Progenitor cell of endocrine pancreas (in vitro differentiated cells): ENCODE measurements around the gene NYAP2. TPM values are rescaled to one million over a fixed set of nuclear protein-coding genes. Genes with fewer than 3 reads are reported as not detected.

Experiments
- DNase-seq: peaks from one replicate; pipeline ENCODE4 v3.0.0; 2021; ENCODE audit warnings: low spot score; ENCODE audit not compliant: unreplicated experiment
- H3K27ac Mint-ChIP-seq: 2 replicates; pipeline ENCODE4 v1.8.0; 2021; ENCODE audit warnings: mild to moderate bottlenecking, moderate library complexity, mixed read lengths
- H3K27me3 Mint-ChIP-seq: 2 replicates; pipeline ENCODE4 v1.8.0; 2021; ENCODE audit warnings: mixed read lengths
- H3K36me3 Mint-ChIP-seq: 2 replicates; pipeline ENCODE4 v1.8.0; 2022; ENCODE audit warnings: mixed read lengths; ENCODE audit not compliant: insufficient read depth
- H3K4me1 Mint-ChIP-seq: 2 replicates; pipeline ENCODE4 v1.8.0; 2021; ENCODE audit warnings: low read depth, mixed read lengths
- H3K4me3 Mint-ChIP-seq: 2 replicates; pipeline ENCODE4 v1.8.0; 2021; ENCODE audit warnings: low read depth, mild to moderate bottlenecking, moderate library complexity, mixed read lengths
- H3K9me3 Mint-ChIP-seq: 2 replicates; pipeline ENCODE4 v1.8.0; 2021; ENCODE audit warnings: low read depth, mixed read lengths
- CTCF ChIP-seq: fragments of 200-600 bp; sonication (generic); IDR thresholded peaks from one replicate; pipeline ENCODE4 v1.5.0; 2021; ENCODE audit warnings: antibody characterized with exemption, mild to moderate bottlenecking; ENCODE audit not compliant: unreplicated experiment
- total RNA-seq: library from RNA; stranded (reverse); gene quantifications from 2 replicates; pipeline ENCODE4 v1.2.1, GENCODE V29; 2021

Gene NYAP2
- total RNA-seq, 1 donor from 2014 or later = 0.10 TPM

GRCh38 chr2:225697936-225698335 lies 298.4 kb downstream of the NYAP2 start:
- TF ChIP-seq CTCF = no peak
- Mint-ChIP-seq H3K4me1 (no peaks in the 10 kb centered on the region), H3K36me3 (no peaks in the 10 kb centered on the region), H3K9me3 (no peaks in the 10 kb centered on the region), H3K4me3 (no peak overlapping the region), H3K27ac (no peak overlapping the region), H3K27me3 (no peaks in the 10 kb centered on the region)
- no peak for DNase-seq
